ENCODE results near the gene FSIP1. TPM values are rescaled to one million over a fixed set of nuclear protein-coding genes. Genes with fewer than 3 reads are reported as not detected.

The FSIP1 gene
- total RNA-seq, 1 experiment from 2014 or later, result 0.61 TPM

DNA sequence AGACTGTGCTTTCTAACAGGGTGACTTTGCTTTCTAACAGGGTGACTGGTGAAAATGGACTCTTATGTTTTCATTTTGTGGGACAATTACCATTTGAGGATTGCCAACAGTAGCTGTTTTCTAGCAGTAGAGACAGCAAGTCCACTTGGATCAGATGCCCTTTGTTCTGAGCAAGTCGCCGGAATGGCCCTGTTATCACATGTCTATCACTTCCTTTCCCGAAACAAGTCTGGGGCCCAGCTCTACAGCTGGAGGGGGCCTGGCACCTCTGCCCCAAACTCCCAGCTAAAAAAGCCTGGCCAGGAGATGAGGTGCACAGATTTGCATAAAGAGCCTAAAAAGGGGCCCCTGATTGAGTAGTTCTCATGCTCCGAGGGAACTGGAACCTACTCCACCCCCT, 157.2 kb downstream of the FSIP1 start (continued):
- TF ChIP-seq TCF7 (CRISPR knock-in tag; IDR thresholded peaks at IDR 0.05; ENCODE audit: low read depth), result no peak
- TF ChIP-seq, protein P1, sequence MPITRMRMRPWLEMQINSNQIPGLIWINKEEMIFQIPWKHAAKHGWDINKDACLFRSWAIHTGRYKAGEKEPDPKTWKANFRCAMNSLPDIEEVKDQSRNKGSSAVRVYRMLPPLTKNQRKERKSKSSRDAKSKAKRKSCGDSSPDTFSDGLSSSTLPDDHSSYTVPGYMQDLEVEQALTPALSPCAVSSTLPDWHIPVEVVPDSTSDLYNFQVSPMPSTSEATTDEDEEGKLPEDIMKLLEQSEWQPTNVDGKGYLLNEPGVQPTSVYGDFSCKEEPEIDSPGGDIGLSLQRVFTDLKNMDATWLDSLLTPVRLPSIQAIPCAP (CRISPR knock-in tag; IDR thresholded peaks at IDR 0.05), result no peak
- no peak for TF ChIP-seq ETV6 (CRISPR knock-in tag; IDR thresholded peaks at IDR 0.05)
- no peak for TF ChIP-seq SOX15 (CRISPR knock-in tag; IDR thresholded peaks at IDR 0.05)
- no peak for TF ChIP-seq TEAD4 (CRISPR knock-in tag; IDR thresholded peaks at IDR 0.05)
- TF ChIP-seq PRRX2 (CRISPR knock-in tag; IDR thresholded peaks at IDR 0.05), result no peak
- TF ChIP-seq ZNF671 (CRISPR knock-in tag; IDR thresholded peaks at IDR 0.05), result no peak
- TF ChIP-seq, protein P2, sequence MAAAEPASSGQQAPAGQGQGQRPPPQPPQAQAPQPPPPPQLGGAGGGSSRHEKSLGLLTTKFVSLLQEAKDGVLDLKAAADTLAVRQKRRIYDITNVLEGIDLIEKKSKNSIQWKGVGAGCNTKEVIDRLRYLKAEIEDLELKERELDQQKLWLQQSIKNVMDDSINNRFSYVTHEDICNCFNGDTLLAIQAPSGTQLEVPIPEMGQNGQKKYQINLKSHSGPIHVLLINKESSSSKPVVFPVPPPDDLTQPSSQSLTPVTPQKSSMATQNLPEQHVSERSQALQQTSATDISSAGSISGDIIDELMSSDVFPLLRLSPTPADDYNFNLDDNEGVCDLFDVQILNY (CRISPR knock-in tag; IDR thresholded peaks at IDR 0.05), result no peak
- no peak for TF ChIP-seq TP53 (CRISPR knock-in tag; IDR thresholded peaks at IDR 0.05)
- no peak for TF ChIP-seq NFYB (CRISPR knock-in tag; conservative IDR thresholded peaks at IDR 0.05; ENCODE audit: low read depth)
- TF ChIP-seq ZNF232 (CRISPR knock-in tag; IDR thresholded peaks at IDR 0.05), result no peak

DNA sequence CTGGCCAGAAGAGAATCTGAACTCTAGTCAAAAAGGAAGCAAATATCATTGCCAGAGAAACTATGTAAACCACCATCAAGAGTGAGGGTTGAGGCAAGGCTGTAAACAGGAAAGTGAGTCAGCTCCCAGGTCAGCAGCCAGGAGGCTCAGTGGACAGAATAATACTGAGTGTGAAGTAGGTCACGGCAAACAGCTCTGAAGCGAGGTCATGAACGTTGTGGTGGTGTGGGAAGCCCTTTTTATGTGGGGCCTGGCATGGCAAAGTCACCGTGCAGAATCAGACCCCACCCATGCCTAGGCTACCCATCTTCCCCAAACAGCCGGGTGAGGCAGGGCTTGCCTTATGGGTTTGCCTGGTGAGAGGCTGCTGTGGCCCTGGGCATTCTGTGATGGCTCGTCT, 157.8 kb downstream of the FSIP1 start:
- H3K4me3 Mint-ChIP-seq, result no peak overlapping the region
- TF ChIP-seq, protein P3, sequence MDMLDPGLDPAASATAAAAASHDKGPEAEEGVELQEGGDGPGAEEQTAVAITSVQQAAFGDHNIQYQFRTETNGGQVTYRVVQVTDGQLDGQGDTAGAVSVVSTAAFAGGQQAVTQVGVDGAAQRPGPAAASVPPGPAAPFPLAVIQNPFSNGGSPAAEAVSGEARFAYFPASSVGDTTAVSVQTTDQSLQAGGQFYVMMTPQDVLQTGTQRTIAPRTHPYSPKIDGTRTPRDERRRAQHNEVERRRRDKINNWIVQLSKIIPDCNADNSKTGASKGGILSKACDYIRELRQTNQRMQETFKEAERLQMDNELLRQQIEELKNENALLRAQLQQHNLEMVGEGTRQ (CRISPR knock-in tag; IDR thresholded peaks at IDR 0.05), result no peak
- TF ChIP-seq PRRX2 (CRISPR knock-in tag; IDR thresholded peaks at IDR 0.05) (no peak), TCF7 (CRISPR knock-in tag; IDR thresholded peaks at IDR 0.05; ENCODE audit: low read depth) (no peak), ARID4B (CRISPR knock-in tag; IDR thresholded peaks at IDR 0.05; ENCODE audit: borderline replicate concordance) (no peak), FOXJ3 (CRISPR knock-in tag; IDR thresholded peaks at IDR 0.05; ENCODE audit: borderline replicate concordance) (no peak), ZNF121 (CRISPR knock-in tag; IDR thresholded peaks at IDR 0.05) (no peak), TEAD4 (CRISPR knock-in tag; IDR thresholded peaks at IDR 0.05) (no peak), NR2C2 (CRISPR knock-in tag; IDR thresholded peaks at IDR 0.05) (no peak), NR1H2 (CRISPR knock-in tag; IDR thresholded peaks at IDR 0.05) (no peak), ZMAT4 (CRISPR knock-in tag; IDR thresholded peaks at IDR 0.05) (no peak), NFYB (CRISPR knock-in tag; conservative IDR thresholded peaks at IDR 0.05; ENCODE audit: low read depth) (no peak), GABPB1 (CRISPR knock-in tag; IDR thresholded peaks at IDR 0.05) (no peak), KAT7 (CRISPR knock-in tag; IDR thresholded peaks at IDR 0.05; ENCODE audit: borderline replicate concordance) (no peak)
- TF ChIP-seq, protein P4, sequence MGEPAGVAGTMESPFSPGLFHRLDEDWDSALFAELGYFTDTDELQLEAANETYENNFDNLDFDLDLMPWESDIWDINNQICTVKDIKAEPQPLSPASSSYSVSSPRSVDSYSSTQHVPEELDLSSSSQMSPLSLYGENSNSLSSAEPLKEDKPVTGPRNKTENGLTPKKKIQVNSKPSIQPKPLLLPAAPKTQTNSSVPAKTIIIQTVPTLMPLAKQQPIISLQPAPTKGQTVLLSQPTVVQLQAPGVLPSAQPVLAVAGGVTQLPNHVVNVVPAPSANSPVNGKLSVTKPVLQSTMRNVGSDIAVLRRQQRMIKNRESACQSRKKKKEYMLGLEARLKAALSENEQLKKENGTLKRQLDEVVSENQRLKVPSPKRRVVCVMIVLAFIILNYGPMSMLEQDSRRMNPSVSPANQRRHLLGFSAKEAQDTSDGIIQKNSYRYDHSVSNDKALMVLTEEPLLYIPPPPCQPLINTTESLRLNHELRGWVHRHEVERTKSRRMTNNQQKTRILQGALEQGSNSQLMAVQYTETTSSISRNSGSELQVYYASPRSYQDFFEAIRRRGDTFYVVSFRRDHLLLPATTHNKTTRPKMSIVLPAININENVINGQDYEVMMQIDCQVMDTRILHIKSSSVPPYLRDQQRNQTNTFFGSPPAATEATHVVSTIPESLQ (CRISPR knock-in tag; IDR thresholded peaks at IDR 0.05), result no peak
- TF ChIP-seq, protein P5, sequence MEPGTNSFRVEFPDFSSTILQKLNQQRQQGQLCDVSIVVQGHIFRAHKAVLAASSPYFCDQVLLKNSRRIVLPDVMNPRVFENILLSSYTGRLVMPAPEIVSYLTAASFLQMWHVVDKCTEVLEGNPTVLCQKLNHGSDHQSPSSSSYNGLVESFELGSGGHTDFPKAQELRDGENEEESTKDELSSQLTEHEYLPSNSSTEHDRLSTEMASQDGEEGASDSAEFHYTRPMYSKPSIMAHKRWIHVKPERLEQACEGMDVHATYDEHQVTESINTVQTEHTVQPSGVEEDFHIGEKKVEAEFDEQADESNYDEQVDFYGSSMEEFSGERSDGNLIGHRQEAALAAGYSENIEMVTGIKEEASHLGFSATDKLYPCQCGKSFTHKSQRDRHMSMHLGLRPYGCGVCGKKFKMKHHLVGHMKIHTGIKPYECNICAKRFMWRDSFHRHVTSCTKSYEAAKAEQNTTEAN (CRISPR knock-in tag; IDR thresholded peaks at IDR 0.05), result no peak
- TF ChIP-seq, protein P6, sequence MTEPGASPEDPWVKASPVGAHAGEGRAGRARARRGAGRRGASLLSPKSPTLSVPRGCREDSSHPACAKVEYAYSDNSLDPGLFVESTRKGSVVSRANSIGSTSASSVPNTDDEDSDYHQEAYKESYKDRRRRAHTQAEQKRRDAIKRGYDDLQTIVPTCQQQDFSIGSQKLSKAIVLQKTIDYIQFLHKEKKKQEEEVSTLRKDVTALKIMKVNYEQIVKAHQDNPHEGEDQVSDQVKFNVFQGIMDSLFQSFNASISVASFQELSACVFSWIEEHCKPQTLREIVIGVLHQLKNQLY (CRISPR knock-in tag; IDR thresholded peaks at IDR 0.05), result no peak
- POLR2A ChIA-PET, result no interaction called here
- H3K27me3 Mint-ChIP-seq (ENCODE audit: low read depth), result no peaks in the 10 kb centered on the region
- H3K36me3 Mint-ChIP-seq, result no peaks in the 10 kb centered on the region
- no peak overlapping the region for H3K27ac Mint-ChIP-seq
- no peaks in the 10 kb centered on the region for H3K4me1 Mint-ChIP-seq
- ATAC-seq (no peak), DNase-seq (ENCODE audit: low spot score) (no peak)
- CTCF ChIA-PET, result interaction anchor here (1.6 kb wide), 1 partner anchor 132 kb away, joined by 6 read pairs; no protein-coding TSS in a partner anchor
- 0 out of 2 replicates have a peak, but pooled peaks cover 11% of the 10 kb centered on the region for H3K9me3 Mint-ChIP-seq
